ENCODE results near the gene ZKSCAN3. TPM values are rescaled to one million over a fixed set of nuclear protein-coding genes. Genes with fewer than 3 reads are reported as not detected.

Gene ZKSCAN3
- total RNA-seq, 2 experiments from 2014 or later, result 2.3 to 3.0 TPM

DNA sequence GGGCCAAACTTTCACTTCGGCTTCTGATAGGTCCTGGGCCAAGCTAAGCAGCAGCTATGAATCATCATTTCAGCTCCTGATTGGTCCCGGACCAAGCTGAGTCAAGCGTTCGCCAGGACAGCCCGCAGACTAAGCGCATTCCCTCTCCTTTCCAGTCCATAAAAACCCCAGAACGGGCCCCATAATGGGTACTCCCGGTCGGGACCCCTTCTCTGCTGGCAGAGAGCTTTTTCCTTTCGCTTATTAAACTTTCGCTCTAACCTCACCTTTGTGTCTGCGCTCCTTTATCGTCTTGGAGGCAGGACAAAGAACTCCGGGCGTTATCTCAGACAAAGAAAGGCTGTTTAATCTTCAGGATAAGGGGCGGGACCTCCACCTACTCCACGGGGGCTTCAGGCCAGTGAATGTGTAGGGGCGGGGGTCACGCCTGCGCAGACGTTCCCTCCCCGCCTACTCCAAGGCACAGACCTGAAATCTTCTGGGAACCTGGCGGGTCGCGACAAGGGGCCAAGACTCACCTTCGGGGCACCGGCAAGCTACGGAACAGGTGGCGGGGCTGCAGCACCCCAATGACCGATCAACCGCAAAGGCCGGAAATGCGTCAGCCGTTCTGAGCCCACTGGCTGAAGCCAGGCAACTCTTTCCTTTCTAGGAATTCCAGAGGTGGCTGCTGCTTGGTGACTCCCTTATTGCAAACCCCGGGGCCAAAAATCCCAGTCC, 14.0 kb upstream of the ZKSCAN3 start, which contains the start of gene ZSCAN31:
Gene ZSCAN31, minus strand, starts transcription at position 585 of the 720 bp plus-strand sequence. CDS start 6,465 bp downstream, outside the sequence.
- intact Hi-C loops (cut with micrococcal nuclease), result no loop called here
- TF ChIP-seq, protein P1, sequence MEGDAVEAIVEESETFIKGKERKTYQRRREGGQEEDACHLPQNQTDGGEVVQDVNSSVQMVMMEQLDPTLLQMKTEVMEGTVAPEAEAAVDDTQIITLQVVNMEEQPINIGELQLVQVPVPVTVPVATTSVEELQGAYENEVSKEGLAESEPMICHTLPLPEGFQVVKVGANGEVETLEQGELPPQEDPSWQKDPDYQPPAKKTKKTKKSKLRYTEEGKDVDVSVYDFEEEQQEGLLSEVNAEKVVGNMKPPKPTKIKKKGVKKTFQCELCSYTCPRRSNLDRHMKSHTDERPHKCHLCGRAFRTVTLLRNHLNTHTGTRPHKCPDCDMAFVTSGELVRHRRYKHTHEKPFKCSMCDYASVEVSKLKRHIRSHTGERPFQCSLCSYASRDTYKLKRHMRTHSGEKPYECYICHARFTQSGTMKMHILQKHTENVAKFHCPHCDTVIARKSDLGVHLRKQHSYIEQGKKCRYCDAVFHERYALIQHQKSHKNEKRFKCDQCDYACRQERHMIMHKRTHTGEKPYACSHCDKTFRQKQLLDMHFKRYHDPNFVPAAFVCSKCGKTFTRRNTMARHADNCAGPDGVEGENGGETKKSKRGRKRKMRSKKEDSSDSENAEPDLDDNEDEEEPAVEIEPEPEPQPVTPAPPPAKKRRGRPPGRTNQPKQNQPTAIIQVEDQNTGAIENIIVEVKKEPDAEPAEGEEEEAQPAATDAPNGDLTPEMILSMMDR (IDR thresholded peaks at IDR 0.05), result no peak
- peak; percentile 91 for ATAC-seq
- peak; percentile 89 for DNase-seq
- ChIA-PET CTCF (interaction anchor here (1.9 to 3.1 kb wide), 2 partner anchors 12 to 21 kb away, joined by 4 to 19 read pairs; no protein-coding TSS in a partner anchor), POLR2A (interaction anchor here (0.6 to 1.7 kb wide), 8 partner anchors 10 to 443 kb away, joined by 3 to 5 read pairs (median 4); partner anchors contain the start of gene ZSCAN26)
- no peaks in the 10 kb centered on the region for H3K27me3 Mint-ChIP-seq
- H3K36me3 Mint-ChIP-seq (ENCODE audit: low read depth), result peaks cover 6% of the 10 kb centered on the region
- H3K9me3 Mint-ChIP-seq, result peaks cover 10% of the 10 kb centered on the region
- H3K27ac Mint-ChIP-seq, result no peak within 1 kb of the TSS
- H3K4me1 Mint-ChIP-seq (ENCODE audit: low read depth), result peaks cover 10% of the 10 kb centered on the region
- H3K4me3 Mint-ChIP-seq, result no peak within 1 kb of the TSS

GRCh38 chr6:28336284-28337120, 13.2 kb upstream of the ZKSCAN3 start:
- Mint-ChIP-seq H3K4me3 (no peak overlapping the region), H3K36me3 (ENCODE audit: low read depth) (peaks cover 6% of the 10 kb centered on the region), H3K4me1 (ENCODE audit: low read depth) (peaks cover 10% of the 10 kb centered on the region), H3K27me3 (no peaks in the 10 kb centered on the region), H3K9me3 (peaks cover 14% of the 10 kb centered on the region), H3K27ac (no peak overlapping the region)
- TF ChIP-seq, protein P1 (IDR thresholded peaks at IDR 0.05), result no peak
- ChIA-PET CTCF (interaction anchor here (1.9 to 3.1 kb wide), 2 partner anchors 11 to 20 kb away, joined by 4 to 19 read pairs; no protein-coding TSS in a partner anchor), POLR2A (interaction anchor here (0.6 to 1.7 kb wide), 6 partner anchors 9 to 444 kb away, joined by 3 to 5 read pairs (median 4); partner anchors contain the start of gene ZSCAN26)
- ATAC-seq (peak; percentile 38), DNase-seq (peak; percentile 56)
- intact Hi-C loops (cut with micrococcal nuclease), result no loop called here

- H3K4me1 Mint-ChIP-seq (ENCODE audit: low read depth), result peaks cover 10% of the 10 kb centered on the region
- peaks cover 18% of the 10 kb centered on the region for H3K9me3 Mint-ChIP-seq
- no peak overlapping the region for H3K4me3 Mint-ChIP-seq
- H3K27me3 Mint-ChIP-seq, result no peaks in the 10 kb centered on the region
- TF ChIP-seq, protein P1 (IDR thresholded peaks at IDR 0.05), result no peak
- intact Hi-C loops (cut with micrococcal nuclease), result no loop called here
- no peak overlapping the region for H3K27ac Mint-ChIP-seq
- POLR2A ChIA-PET, result no interaction called here
- ATAC-seq (no peak), DNase-seq (no peak)
- H3K36me3 Mint-ChIP-seq (ENCODE audit: low read depth), result peaks cover 6% of the 10 kb centered on the region
- CTCF ChIA-PET, result interaction anchor here (1.9 to 3.1 kb wide), 2 partner anchors 10 to 19 kb away, joined by 4 to 19 read pairs; no protein-coding TSS in a partner anchor
Observed at GRCh38 chr6:28337121-28337520, 12.6 kb upstream of the ZKSCAN3 start.

DNA sequence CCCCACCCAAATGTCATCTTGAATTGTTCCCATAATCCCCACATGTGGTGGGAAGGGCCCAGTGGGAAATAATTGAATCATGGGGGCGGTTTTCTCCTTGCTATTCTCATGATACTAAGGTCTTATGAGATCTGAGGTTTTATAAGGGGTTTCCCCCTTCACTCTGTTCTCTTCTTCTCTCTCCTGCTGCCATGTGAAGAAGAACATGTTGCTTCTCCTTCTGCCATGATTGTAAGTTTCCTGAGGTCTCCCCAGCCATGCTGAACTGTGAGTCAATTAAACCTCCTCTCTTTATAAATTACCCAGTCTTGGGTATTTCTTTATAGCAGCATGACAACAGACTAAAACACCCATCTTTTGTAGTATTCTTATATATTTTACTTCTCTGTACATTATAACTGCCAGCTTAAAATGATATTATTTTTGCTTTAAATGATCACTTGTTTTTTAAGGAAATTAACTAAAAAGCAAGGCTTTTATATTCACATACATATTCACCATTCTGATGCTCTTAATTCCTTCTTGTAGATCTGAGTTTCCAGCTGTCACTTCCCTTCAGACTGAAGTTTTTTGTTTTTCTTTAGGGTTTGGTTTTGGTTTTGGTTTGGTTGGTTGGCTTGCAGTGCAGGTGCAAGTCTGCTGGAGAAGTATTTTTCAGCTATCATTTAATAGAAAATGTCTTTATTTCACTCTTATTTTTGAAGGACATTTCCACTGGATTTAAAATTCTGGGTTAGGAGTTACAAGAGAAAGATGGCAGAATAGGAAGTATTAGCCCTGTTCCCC, 9.2 kb upstream of the ZKSCAN3 start:
- intact Hi-C loops (cut with micrococcal nuclease), result no loop called here
- ChIA-PET CTCF (interaction anchor here (1.0 kb wide), 1 partner anchor 16 kb away, joined by 3 read pairs; no protein-coding TSS in a partner anchor), POLR2A (interaction anchor here (0.8 to 1.2 kb wide), 2 partner anchors 15 to 42 kb away, joined by 3 to 4 read pairs; no protein-coding TSS in a partner anchor)
- TF ChIP-seq, protein P1 (IDR thresholded peaks at IDR 0.05), result no peak
- Mint-ChIP-seq H3K9me3 (peaks cover 18% of the 10 kb centered on the region), H3K27me3 (no peaks in the 10 kb centered on the region), H3K36me3 (ENCODE audit: low read depth) (peaks cover 6% of the 10 kb centered on the region), H3K27ac (no peak overlapping the region), H3K4me1 (ENCODE audit: low read depth) (peaks cover 4% of the 10 kb centered on the region), H3K4me3 (no peak overlapping the region)
- no peak for ATAC-seq
- no peak for DNase-seq
